Skeletal muscle satellite cell (primary cell): ENCODE measurements around the gene PCDHB13.
"Not testable (repeated sequence)": the region's sequence is repeated elsewhere in the genome, so short reads cannot be mapped to it uniquely, and the experiment has no call there.

ENCODE experiments used
- H3K27me3 ChIP-seq: 2 replicates; pipeline ENCODE4 v1.7.0; 2013; ENCODE audit warnings: low read length; ENCODE audit not compliant: control insufficient read depth, insufficient read depth
- H3K36me3 ChIP-seq: 2 replicates; pipeline ENCODE4 v1.7.0; 2013; ENCODE audit warnings: mild to moderate bottlenecking, control low read depth, low read length; ENCODE audit not compliant: insufficient read depth
- H3K4me1 ChIP-seq: 2 replicates; pipeline ENCODE4 v1.7.0; 2013; ENCODE audit warnings: low read length; ENCODE audit not compliant: control insufficient read depth, insufficient read depth
- H3K4me2 ChIP-seq: 2 replicates; pipeline ENCODE4 v1.7.0; 2013; ENCODE audit warnings: mild to moderate bottlenecking, low read length
- H3K4me3 ChIP-seq: 2 replicates; pipeline ENCODE4 v1.7.0; 2013; ENCODE audit warnings: low read length
- H3K9ac ChIP-seq: 2 replicates; pipeline ENCODE4 v1.7.0; 2013; ENCODE audit warnings: mild to moderate bottlenecking, low read depth, low read length, moderate library complexity
- H3K9me3 ChIP-seq: replicated peaks from 2 replicates; pipeline ENCODE4 v1.7.0; 2013; ENCODE audit warnings: mild to moderate bottlenecking, control low read depth, low read length

PCDHB13 gene

GRCh38 chr5:141245250-141245717 is 31.6 kb downstream of the PCDHB13 start, which contains the start of gene PCDHB15:
Gene PCDHB15, plus strand, starts transcription at chr5:141245395. Its CDS starts 184 bp downstream, at chr5:141245579.
- Histone ChIP-seq H3K4me3 (peak within 1 kb of the TSS; percentile 55), H3K9ac (no peak within 1 kb of the TSS), H3K36me3 (no peaks in the 10 kb centered on the region), H3K4me1 (no peaks in the 10 kb centered on the region), H3K27me3 (no peaks in the 10 kb centered on the region), H3K4me2 (no peak within 1 kb of the TSS), H3K9me3 (peaks cover 11% of the 10 kb centered on the region)

GRCh38 chr5:141246971-141247370 is 33.3 kb downstream of the PCDHB13 start:
- H3K9me3 ChIP-seq, result peaks cover 11% of the 10 kb centered on the region
- H3K4me1 ChIP-seq, H3K4me3 ChIP-seq, H3K36me3 ChIP-seq, H3K9ac ChIP-seq, H3K4me2 ChIP-seq, H3K27me3 ChIP-seq: not testable (repeated sequence)

GRCh38 chr5:141247434-141247833 is 33.7 kb downstream of the PCDHB13 start:
- not testable (repeated sequence) for H3K4me3 ChIP-seq, H3K36me3 ChIP-seq, H3K4me2 ChIP-seq, H3K27me3 ChIP-seq, H3K4me1 ChIP-seq, H3K9ac ChIP-seq
- peaks cover 11% of the 10 kb centered on the region for H3K9me3 ChIP-seq

- Histone ChIP-seq H3K4me1 (no peaks in the 10 kb centered on the region), H3K4me3 (no peak overlapping the region), H3K36me3 (no peaks in the 10 kb centered on the region), H3K9ac (no peak overlapping the region), H3K27me3 (no peaks in the 10 kb centered on the region), H3K9me3 (peaks cover 13% of the 10 kb centered on the region), H3K4me2 (no peak overlapping the region)
Measured at GRCh38 chr5:141250576-141250975, 36.9 kb downstream of the PCDHB13 start.

GRCh38 chr5:141258464-141258863 is 44.7 kb downstream of the PCDHB13 start:
- H3K9me3 ChIP-seq, result peaks cover 46% of the 10 kb centered on the region
- H3K9ac ChIP-seq, result no peak overlapping the region

GRCh38 chr5:141258948-141259347 is 45.2 kb downstream of the PCDHB13 start:
- Histone ChIP-seq H3K4me1 (no peaks in the 10 kb centered on the region), H3K27me3 (no peaks in the 10 kb centered on the region), H3K9ac (no peak overlapping the region), H3K9me3 (peaks cover 46% of the 10 kb centered on the region), H3K4me2 (no peak overlapping the region), H3K36me3 (no peaks in the 10 kb centered on the region), H3K4me3 (no peak overlapping the region)

More at GRCh38 chr5:141258464-141258863, 44.7 kb downstream of the PCDHB13 start:
- H3K4me3 ChIP-seq, result no peak overlapping the region
- H3K36me3 ChIP-seq, result no peaks in the 10 kb centered on the region
- H3K4me2 ChIP-seq, result no peak overlapping the region
- H3K27me3 ChIP-seq, result no peaks in the 10 kb centered on the region
- H3K4me1 ChIP-seq, result no peaks in the 10 kb centered on the region

GRCh38 chr5:141260458-141261237 is 46.9 kb downstream of the PCDHB13 start:
- Histone ChIP-seq H3K9me3 (peaks cover 50% of the 10 kb centered on the region), H3K27me3 (no peaks in the 10 kb centered on the region), H3K4me1 (no peaks in the 10 kb centered on the region), H3K4me2 (no peak overlapping the region), H3K4me3 (no peak overlapping the region), H3K36me3 (no peaks in the 10 kb centered on the region), H3K9ac (no peak overlapping the region)

- H3K36me3 ChIP-seq, result no peaks in the 10 kb centered on the region
- peaks cover 51% of the 10 kb centered on the region for H3K9me3 ChIP-seq
- no peak overlapping the region for H3K4me3 ChIP-seq
- H3K27me3 ChIP-seq, result no peaks in the 10 kb centered on the region
- no peak overlapping the region for H3K4me2 ChIP-seq
- H3K4me1 ChIP-seq, result no peaks in the 10 kb centered on the region
- no peak overlapping the region for H3K9ac ChIP-seq
Measured at GRCh38 chr5:141261238-141261546, 47.5 kb downstream of the PCDHB13 start.
